ENCODE measurements around the gene LIME1.

GRCh38 chr20:63712191-63712590, 24.3 kb upstream of the LIME1 start:
- TF ChIP-seq, protein P1, sequence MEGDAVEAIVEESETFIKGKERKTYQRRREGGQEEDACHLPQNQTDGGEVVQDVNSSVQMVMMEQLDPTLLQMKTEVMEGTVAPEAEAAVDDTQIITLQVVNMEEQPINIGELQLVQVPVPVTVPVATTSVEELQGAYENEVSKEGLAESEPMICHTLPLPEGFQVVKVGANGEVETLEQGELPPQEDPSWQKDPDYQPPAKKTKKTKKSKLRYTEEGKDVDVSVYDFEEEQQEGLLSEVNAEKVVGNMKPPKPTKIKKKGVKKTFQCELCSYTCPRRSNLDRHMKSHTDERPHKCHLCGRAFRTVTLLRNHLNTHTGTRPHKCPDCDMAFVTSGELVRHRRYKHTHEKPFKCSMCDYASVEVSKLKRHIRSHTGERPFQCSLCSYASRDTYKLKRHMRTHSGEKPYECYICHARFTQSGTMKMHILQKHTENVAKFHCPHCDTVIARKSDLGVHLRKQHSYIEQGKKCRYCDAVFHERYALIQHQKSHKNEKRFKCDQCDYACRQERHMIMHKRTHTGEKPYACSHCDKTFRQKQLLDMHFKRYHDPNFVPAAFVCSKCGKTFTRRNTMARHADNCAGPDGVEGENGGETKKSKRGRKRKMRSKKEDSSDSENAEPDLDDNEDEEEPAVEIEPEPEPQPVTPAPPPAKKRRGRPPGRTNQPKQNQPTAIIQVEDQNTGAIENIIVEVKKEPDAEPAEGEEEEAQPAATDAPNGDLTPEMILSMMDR (IDR thresholded peaks at IDR 0.05; ENCODE audit: control extremely low read depth in 1 of 3, insufficient read depth in 1 of 3, low read depth in 1 of 3, low read length in 3 of 3), result no peak
- TF ChIP-seq, protein P2, sequence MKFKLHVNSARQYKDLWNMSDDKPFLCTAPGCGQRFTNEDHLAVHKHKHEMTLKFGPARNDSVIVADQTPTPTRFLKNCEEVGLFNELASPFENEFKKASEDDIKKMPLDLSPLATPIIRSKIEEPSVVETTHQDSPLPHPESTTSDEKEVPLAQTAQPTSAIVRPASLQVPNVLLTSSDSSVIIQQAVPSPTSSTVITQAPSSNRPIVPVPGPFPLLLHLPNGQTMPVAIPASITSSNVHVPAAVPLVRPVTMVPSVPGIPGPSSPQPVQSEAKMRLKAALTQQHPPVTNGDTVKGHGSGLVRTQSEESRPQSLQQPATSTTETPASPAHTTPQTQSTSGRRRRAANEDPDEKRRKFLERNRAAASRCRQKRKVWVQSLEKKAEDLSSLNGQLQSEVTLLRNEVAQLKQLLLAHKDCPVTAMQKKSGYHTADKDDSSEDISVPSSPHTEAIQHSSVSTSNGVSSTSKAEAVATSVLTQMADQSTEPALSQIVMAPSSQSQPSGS (IDR thresholded peaks at IDR 0.05; ENCODE audit: low read length), result no peak
- TF ChIP-seq POLR2A (IDR thresholded peaks at IDR 0.05; ENCODE audit: control extremely low read depth in 1 of 2, low read depth in 2 of 2, low read length in 2 of 2) (no peak), RFX5 (IDR thresholded peaks at IDR 0.05; ENCODE audit: borderline replicate concordance, low read depth, low read length) (no peak), CREB1 (IDR thresholded peaks at IDR 0.05) (no peak), CTBP2 (IDR thresholded peaks at IDR 0.05; ENCODE audit: borderline replicate concordance, insufficient read depth, insufficient read length, low read length) (no peak), POLR2AphosphoS5 (IDR thresholded peaks at IDR 0.05; ENCODE audit: low read depth, low read length) (no peak), CHD2 (IDR thresholded peaks at IDR 0.05; ENCODE audit: low read length) (no peak), EGR1 (IDR thresholded peaks at IDR 0.05; ENCODE audit: borderline replicate concordance, low read depth, low read length) (no peak), EP300 (IDR thresholded peaks at IDR 0.05; ENCODE audit: borderline replicate concordance in 1 of 2, low read depth in 2 of 2, low read length in 2 of 2) (no peak)
